Body of pancreas (tissue), 4 donors: ENCODE measurements around the gene CAST.

Source experiments
- CTCF ChIP-seq, 7 experiments: fragments of 450-650 bp in 4 of 7; fragments of 200-600 bp in 3 of 7; sonication (generic) in 3 of 7; IDR thresholded peaks; one replicate each; pipeline ENCODE4 v1.5.1; 2016 to 2019; ENCODE audit warnings: antibody characterized with exemption in 7 of 7
- POLR2A ChIP-seq, 3 donors: fragments of 450-650 bp; IDR thresholded peaks; one replicate each; pipeline ENCODE4 v1.6.1; 2016; ENCODE audit warnings: antibody characterized with exemption in 3 of 3, mild to moderate bottlenecking in 2 of 3

DNA sequence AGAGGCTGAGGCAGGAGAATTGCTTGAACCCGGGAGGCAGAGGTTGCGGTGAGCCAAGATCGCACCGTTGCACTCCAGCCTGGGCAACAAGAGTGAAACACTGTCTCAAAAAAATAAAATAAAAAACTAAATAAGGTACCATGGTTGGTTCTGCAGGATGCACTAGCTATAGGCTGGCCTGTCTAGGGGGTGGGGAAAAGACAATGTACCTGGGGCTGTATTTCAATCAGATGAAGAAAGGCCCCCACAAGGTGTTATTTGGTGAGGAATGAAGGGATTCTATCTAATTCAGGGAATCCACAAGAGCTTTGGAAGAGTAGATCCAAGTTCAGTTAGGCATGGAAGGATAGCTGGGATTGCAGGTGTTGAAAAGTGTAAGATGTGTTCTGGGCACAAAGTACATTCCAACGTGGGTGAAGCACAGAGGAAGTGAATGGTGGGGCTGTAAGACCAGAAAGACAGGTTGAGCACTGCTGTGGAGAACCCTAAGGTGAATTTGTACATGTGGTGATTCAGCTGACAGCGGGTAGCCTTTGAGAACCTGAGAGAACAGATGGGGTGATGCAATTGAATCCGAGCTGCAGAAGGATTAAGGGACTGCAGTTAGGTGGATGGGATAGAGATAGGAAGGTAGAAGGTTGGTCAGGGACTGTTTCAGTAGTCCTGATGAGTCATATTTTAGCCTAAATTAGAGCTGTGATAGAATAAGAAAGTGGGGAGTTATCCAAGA, 71.8 kb downstream of the CAST start:
- no peak for TF ChIP-seq CTCF (IDR thresholded peaks at IDR 0.05)
- TF ChIP-seq POLR2A (IDR thresholded peaks at IDR 0.05), result no peak
